ENCODE measurements around the gene CLTRN.

The CLTRN gene

DNA sequence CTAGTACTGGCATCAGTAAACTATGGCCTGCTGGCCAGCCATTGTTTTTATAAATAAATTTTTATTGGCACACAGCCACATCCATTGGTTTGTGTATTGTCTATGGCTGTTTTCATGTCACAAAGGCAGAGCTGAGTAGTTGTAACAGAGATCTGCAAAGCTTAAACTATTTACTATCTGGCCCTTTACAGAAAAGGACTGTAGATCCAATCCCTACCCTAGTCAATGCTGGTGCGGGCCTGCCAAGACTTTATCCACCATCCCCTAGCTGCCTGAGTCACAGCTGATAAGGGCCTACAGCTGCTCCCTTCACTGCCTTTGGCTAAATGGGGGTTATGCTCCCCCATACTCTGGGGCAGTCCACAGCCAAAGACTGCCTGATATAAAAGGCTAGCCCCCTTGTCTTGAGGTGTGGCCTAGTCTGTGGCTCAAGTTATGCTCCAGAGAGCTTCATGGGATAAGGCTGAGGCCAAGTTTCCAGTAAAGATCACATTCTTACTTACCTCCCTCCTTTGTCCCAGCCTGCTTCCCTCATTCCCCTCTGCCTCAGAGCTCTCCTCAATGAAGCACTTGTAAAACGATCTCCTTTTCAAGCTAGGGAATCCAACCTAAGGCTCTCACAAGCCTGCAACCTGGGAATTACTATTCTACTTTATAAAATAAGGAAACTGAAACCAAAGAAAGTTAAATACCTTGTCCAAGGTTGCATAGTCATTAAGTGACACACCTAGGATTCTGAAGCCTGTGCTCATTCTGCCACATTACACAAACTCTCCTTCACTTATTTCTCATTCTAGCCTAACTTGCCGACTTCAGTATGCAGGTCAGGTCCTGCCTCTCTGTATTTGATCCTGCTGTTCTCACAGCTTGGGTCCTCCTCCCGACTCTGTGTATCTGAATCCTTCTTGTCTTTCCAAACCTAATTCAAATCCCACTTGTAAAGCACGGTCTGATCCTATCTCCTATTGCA lies 84.5 kb downstream of the CLTRN start:
- no peak for DNase-seq (ENCODE audit: extremely low read depth in 1 of 2, low read depth in 1 of 2)
